NCI-H748 treated with DMSO at 0.1 percent for 48 hours (cell line): Measurements from ENCODE around the gene CTIF.

ENCODE experiments used
- DNase-seq: peaks from one replicate; lab custom pipeline; 2025; lab: John Stamatoyannopoulos, UW

Gene CTIF

DNA sequence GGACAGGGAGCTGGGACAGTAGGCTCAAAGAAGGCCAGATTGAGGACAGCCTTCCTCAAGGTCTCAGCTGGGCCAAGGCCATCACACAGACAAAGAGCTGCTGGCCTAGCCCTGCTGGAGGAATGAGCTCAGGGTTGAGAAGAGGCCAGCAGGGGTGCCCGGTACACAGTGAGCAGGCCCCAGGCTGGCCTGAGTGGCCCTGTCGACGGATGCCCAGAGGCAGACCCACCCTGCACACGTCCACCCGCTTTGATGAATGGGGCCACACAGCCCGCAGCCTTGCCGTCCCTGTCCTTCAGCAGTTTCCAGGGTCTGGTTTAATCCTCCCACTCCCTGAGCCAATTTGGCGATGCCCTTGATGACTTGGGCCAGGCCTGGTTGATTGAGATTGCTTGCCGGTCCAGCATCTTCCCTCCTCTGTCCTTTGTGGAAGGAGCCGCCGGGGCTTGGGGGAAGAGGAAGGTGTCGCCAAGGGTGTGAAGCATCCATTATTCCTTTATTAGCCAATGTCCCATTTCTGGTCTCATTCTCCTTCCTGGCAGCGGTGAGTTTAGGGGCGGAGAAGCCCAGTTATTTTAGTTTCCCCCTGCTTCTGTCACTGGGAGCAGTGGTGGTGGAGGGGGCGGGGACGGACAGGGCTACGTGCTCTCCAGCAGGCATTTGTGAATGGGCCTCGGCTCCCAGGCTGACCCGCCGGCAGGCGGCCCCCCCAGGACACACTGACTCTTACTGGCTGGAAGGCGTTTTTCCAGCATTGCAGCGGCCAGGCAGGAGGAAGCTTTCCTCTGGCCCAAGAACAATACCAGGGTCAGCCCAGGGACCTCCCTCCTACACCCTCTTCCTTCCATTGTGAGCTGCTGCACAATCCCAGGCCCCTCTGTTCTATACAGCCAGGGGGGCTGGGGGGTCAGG, 141.8 kb downstream of the CTIF start:
- DNase-seq: no peak

DNA sequence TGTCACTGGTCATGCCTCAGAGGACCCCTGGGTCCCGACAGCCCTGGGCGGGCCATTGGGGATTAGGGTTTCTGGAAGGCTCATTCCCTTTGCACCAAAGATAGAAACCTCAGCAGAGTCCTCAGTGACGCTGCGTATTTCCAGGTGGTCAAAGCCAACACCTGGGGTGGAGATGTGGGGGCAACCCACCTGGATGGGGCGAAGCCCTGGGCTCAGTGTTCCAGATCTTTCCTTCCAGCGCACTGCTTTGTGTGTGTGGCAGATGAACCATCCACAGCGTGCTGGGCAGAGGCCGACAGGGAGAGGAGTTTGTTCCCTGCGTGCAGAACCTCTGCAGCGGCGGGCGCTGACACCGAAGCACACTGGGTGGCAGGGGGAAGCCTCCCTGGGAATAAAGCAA, 143.9 kb downstream of the CTIF start:
- DNase-seq: no peak

GRCh38 chr18:48683197-48683596, 144.4 kb downstream of the CTIF start:
- DNase-seq: no peak

DNA sequence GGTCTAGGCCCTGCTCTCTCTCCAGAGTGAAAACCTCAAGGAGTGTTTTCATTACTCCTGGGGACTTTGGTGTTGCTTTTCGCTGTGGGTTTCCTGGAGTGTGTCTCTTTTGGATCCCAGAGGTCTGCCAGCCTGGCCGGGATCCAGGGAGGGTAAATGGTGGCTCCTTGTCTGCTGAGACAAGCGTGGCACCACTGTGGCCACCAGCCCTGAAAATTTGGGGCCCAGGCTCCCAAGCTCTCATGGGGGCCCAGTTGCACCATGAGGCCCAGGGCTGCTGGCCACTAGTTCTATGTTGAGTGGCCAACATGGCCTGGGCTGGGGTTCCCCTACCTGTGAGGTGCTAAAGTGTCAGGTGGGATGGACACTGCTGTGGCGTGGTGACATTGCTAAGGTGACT, 144.8 kb downstream of the CTIF start:
- no peak for DNase-seq

DNA sequence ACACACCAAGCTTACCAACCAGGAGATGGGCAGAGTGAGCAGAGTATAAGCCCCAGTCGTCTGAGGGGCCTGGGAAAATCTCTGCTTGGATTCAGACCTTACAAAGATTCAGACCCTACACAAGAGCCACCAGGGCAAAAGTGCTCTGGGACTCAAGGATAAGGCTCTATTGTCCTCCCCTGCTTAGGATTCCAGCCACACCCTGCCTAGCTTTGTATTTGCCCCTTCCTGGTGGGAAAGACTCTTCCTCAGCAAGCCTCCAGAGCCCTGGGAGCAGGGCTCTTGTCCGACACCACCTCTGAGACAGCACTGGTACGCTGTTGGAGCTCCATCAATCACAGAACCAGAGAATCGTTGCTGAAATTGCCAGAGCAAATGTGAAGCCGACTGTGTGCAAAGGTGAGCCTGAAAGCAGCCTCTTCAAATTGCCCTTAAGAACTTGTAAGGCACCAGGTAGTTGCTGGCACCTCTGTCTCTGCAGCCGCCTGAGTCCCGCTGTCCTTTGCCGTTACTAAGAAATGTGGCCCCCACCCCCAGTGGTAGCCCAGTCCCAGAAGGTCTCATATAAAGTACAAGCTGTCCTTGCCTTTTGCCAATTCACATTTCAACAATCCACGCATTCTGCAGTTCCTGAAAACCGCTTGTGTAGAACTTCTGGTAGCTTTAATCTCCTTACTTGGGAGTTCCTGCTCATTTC, 148.7 kb downstream of the CTIF start:
- no peak for DNase-seq

DNA sequence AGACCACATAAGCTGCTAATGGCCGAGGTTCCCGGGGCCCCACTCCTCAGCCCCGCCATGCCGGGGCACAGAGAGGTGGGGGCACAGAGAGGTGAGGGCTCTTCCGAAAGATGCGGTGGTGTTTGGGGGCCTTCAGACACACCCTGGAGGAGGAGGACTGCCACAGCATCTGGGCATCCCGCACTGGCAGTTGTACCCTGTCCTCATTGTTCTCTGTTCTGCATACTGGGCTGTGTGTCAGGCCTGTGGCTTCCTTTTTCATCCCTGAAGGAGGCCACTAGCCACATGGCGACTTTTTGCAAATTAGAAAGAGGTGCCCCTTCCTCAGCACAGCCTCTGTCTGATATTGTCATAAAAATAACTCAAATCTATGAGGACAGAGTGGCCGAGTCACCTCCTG, 150.1 kb downstream of the CTIF start:
- DNase-seq: no peak

DNA sequence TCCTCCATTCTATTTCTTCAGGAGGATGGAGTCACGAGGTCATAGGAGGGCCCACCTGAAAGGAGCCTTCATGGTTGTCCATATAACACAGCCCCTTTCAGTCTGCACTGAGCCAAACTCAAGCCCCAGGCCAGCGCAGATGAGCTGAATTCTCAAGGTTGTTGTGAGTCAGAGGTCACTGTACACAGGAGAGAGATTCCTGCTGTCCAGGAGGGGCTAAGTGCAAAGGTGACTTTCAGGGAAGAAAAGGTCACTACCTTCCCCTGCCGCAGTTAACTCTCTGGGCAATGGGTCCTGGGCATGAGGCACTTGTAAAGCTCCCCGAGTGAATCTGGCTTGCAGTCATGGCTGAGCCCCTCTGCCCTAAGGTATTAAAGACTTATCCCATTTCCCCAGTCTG, 150.7 kb downstream of the CTIF start:
- DNase-seq: no peak

GRCh38 chr18:48690494-48690893, 151.7 kb downstream of the CTIF start:
- DNase-seq: no peak

DNA sequence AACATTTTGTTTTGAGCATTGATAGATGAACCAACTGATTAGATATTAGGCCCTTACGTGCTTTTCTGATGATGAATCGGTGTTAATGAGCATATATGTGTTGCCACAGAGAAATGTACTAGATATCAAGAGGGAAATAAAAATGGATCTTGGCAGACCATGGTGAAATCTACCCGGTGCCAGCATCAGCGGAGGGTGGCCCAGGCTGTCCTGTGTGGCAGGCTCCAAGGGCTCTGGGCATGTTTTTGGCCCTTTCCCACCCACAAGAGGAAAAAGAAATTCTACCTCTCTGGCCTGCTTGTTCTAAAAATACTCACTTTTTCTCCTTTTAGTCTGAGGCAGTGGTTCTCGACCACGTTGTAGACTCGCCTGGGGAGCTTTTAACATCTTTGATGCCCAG, 154.2 kb downstream of the CTIF start:
- no peak for DNase-seq

GRCh38 chr18:48693625-48694262, 154.9 kb downstream of the CTIF start:
- no peak for DNase-seq

DNA sequence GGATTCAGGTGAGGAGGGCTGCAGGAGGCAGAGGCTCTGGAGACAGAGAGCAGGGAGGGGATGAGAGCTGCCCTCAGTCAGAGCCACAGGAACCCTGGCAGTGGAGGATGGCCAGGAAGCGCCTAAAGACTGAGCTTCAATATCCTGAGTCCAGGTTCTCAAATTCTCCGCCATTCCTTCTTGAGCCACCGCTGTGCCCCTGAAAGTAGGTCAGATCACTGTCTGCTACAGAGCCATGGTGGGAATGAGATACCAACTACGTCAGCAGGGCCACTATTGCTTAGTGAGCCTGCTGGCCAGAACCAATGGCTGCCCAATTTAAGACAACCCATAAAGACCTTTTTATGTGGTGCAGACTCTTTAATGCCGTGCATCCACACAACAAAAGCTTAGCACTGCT, 155.5 kb downstream of the CTIF start:
- DNase-seq: no peak

DNA sequence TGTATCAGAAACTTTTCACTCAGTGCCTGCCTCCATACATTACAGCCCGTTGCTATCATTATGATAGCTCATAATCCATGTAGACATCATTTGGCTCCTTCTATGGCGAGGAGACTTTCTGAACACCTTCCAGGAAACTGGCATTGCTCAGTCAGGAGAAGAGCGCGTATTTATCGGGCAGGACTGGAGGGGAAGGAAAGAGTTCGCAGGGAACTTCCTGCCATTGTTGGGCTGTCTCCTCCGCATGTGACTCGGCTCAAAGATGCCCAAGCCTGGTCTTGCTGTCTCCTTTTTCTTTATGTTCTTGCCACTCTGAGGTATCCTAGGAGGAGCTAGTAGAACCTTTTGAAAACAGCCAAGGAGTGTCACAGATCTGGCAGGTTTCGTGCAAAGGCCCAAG, 156.8 kb downstream of the CTIF start:
- no peak for DNase-seq

- no peak for DNase-seq
Measured at GRCh38 chr18:48696218-48696617, 157.4 kb downstream of the CTIF start.

DNA sequence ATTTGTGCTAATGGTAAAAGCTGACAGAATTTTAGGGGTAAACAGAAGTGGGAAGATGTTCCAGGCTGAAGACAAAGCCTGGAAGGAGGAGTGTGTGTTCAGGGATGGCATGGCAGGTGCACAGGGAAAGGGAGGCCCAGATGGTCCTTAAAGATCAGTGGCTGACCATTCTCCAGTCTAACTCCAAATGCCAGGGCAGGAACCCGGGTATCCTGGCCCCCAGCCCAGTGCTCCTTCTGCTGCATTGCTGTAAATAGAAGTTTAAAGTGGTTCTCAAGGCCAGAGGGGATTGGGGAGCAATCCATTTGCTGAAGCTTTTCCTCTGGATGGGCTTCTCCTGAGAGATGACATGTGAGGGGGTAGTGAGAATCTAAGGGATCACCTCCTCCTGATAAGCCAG, 158.6 kb downstream of the CTIF start:
- no peak for DNase-seq

DNA sequence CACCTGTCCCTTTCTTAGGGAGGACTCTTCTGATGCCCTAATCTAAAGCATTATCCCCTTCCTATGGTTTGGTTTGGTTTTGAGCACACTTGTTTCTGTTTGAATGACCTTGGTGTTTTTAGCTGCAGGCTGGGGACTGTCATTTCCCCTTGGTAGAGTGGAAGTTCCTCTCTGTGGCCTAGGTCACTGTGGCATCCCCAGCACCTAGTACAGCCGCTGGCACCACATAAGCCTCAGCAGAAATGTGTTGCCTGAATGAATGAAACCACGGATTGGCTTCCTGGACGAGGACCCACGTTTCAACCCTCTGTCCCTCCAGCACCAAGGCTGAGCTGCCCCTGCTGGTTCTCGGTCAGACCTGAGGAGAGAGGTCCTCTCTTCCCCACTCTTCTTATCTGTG, 159.9 kb downstream of the CTIF start:
- no peak for DNase-seq

- no peak for DNase-seq
Measured at GRCh38 chr18:48699761-48700160, 160.9 kb downstream of the CTIF start.

GRCh38 chr18:48700446-48700845, 161.6 kb downstream of the CTIF start:
- no peak for DNase-seq

- no peak for DNase-seq
Measured at GRCh38 chr18:48702346-48703027, 163.7 kb downstream of the CTIF start.

GRCh38 chr18:48703028-48703386, 164.2 kb downstream of the CTIF start:
- DNase-seq: no peak

DNA sequence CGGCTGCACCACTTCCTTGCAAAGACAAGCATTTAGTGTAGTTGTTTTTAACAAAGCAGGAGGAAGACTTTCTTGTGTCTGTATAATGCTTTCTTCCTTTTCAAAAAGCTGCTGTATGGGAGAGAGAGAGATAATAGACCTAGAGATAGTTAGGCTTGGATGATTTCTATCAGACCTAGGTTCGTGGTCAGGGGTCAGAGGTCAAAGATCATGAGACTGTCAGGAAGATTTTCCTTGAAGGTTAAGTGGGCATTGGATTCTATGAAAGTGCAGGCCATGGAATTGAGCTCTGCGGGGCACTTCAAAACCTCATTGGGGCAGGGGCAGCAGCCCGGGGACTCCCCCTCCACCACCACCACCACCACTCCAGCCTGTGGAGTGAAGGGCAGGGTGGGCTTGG, 164.6 kb downstream of the CTIF start:
- DNase-seq: no peak

DNA sequence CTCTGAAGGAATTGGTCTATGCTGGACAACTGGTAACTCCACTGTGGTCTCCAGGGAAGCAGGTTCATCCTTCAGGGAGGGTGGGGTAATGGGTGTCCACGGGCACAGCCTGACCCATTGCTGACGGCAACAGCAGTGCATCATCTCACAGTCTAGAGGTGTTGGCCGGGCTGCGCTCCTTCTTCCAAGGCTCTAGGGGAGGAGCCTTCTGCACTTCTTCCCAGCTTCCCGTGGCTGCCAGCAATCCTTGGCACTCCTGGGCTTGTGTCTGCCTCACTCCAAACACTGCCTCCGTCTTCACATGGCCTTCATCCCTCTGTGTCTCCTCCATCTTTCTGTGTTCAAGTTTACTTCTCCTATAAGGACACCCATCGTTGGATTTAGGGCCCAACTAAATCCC, 166.2 kb downstream of the CTIF start:
- DNase-seq: no peak

GRCh38 chr18:48705531-48705930, 166.7 kb downstream of the CTIF start:
- DNase-seq: no peak

- no peak for DNase-seq
Measured at GRCh38 chr18:48706731-48707130, 167.9 kb downstream of the CTIF start.
